ENCODE results near the gene FMN2. TPM values are rescaled to one million over a fixed set of nuclear protein-coding genes. Genes with fewer than 3 reads are reported as not detected.

Gene FMN2
- total RNA-seq, 1 donor from 2014 or later = 1.7 TPM

GRCh38 chr1:240474133-240474614 is 382.5 kb downstream of the FMN2 start:
- Histone ChIP-seq H3K27ac (no peak overlapping the region), H3K36me3 (no peaks in the 10 kb centered on the region), H3K4me2 (no peak overlapping the region), H3K9ac (no peak overlapping the region), H3K9me3 (ENCODE audit: low read depth) (no peaks in the 10 kb centered on the region), H3K27me3 (no peaks in the 10 kb centered on the region), H3K4me1 (no peaks in the 10 kb centered on the region), H3F3A (ENCODE audit: low read depth) (no peaks in the 10 kb centered on the region), H3K4me3 (no peak overlapping the region), H3K79me2 (ENCODE audit: low read depth) (no peaks in the 10 kb centered on the region), H2AFZ (replicated peaks) (no peak overlapping the region), H4K20me1 (ENCODE audit: low read depth) (no peaks in the 10 kb centered on the region)
- peaks cover 2% of the 10 kb centered on the region for H3K27me3 Mint-ChIP-seq (ENCODE audit: insufficient read depth, low read depth)
- no peak overlapping the region for H3K27ac Mint-ChIP-seq
- TF ChIP-seq EZH2 (IDR thresholded peaks at IDR 0.05) (no peak), CTCF (IDR thresholded peaks at IDR 0.05) (no peak), EZH2phosphoT487 (IDR thresholded peaks at IDR 0.05) (no peak)
- no peaks in the 10 kb centered on the region for H3K9me3 Mint-ChIP-seq
- no peak overlapping the region for H3K4me3 Mint-ChIP-seq
- H3K36me3 Mint-ChIP-seq = peaks cover 4% of the 10 kb centered on the region
- peaks cover 4% of the 10 kb centered on the region for H3K4me1 Mint-ChIP-seq
- DNase-seq (ENCODE audit: low spot score) = no peak

- no peaks in the 10 kb centered on the region for H4K20me1 ChIP-seq (ENCODE audit: low read depth)
- peaks cover 4% of the 10 kb centered on the region for H3K4me1 Mint-ChIP-seq
Measured at GRCh38 chr1:240475832-240476231, 384.1 kb downstream of the FMN2 start.

GRCh38 chr1:240478536-240478935 is 386.9 kb downstream of the FMN2 start:
- Histone ChIP-seq H3K4me2 (no peak overlapping the region), H4K20me1 (ENCODE audit: low read depth) (no peaks in the 10 kb centered on the region), H3K79me2 (ENCODE audit: low read depth) (no peaks in the 10 kb centered on the region), H2AFZ (replicated peaks) (no peak overlapping the region), H3K27me3 (no peaks in the 10 kb centered on the region), H3K36me3 (no peaks in the 10 kb centered on the region), H3K9ac (no peak overlapping the region), H3K27ac (no peak overlapping the region), H3F3A (ENCODE audit: low read depth) (no peaks in the 10 kb centered on the region), H3K4me1 (no peaks in the 10 kb centered on the region), H3K9me3 (ENCODE audit: low read depth) (no peaks in the 10 kb centered on the region), H3K4me3 (no peak overlapping the region)
- Mint-ChIP-seq H3K4me3 (no peak overlapping the region), H3K27me3 (ENCODE audit: insufficient read depth, low read depth) (no peaks in the 10 kb centered on the region), H3K9me3 (no peaks in the 10 kb centered on the region), H3K27ac (no peak overlapping the region), H3K36me3 (peaks cover 2% of the 10 kb centered on the region), H3K4me1 (no peaks in the 10 kb centered on the region)
- no peak for DNase-seq (ENCODE audit: low spot score)
- no peak for TF ChIP-seq CTCF (IDR thresholded peaks at IDR 0.05)
- TF ChIP-seq EZH2 (IDR thresholded peaks at IDR 0.05) = no peak
- no peak for TF ChIP-seq EZH2phosphoT487 (IDR thresholded peaks at IDR 0.05)

More at GRCh38 chr1:240475832-240476231, 384.1 kb downstream of the FMN2 start:
- Histone ChIP-seq H3F3A (ENCODE audit: low read depth) (no peaks in the 10 kb centered on the region), H3K4me2 (no peak overlapping the region), H3K79me2 (ENCODE audit: low read depth) (no peaks in the 10 kb centered on the region), H3K36me3 (no peaks in the 10 kb centered on the region), H3K9ac (no peak overlapping the region), H3K27ac (no peak overlapping the region), H3K27me3 (no peaks in the 10 kb centered on the region), H3K4me1 (no peaks in the 10 kb centered on the region), H3K9me3 (ENCODE audit: low read depth) (no peaks in the 10 kb centered on the region), H2AFZ (replicated peaks) (no peak overlapping the region), H3K4me3 (no peak overlapping the region)
- no peak overlapping the region for H3K27ac Mint-ChIP-seq
- TF ChIP-seq EZH2 (IDR thresholded peaks at IDR 0.05) (no peak), CTCF (IDR thresholded peaks at IDR 0.05) (no peak)
- no peaks in the 10 kb centered on the region for H3K9me3 Mint-ChIP-seq
- no peaks in the 10 kb centered on the region for H3K27me3 Mint-ChIP-seq (ENCODE audit: insufficient read depth, low read depth)
- H3K4me3 Mint-ChIP-seq = no peak overlapping the region
- H3K36me3 Mint-ChIP-seq = peaks cover 4% of the 10 kb centered on the region
- no peak for DNase-seq (ENCODE audit: low spot score)
